Upper lobe of left lung (tissue), 6 donors: Measurements from ENCODE around the gene KRTAP5-2. TPM values are rescaled to one million over a fixed set of nuclear protein-coding genes. Genes with fewer than 3 reads are reported as not detected.
A peak's percentile ranks its signal among the peaks of the same experiment; 100 is the strongest.

Source experiments
- ATAC-seq, 2 donors: fragments of 200-7000 bp; cut with Tn5 transposase; one replicate each; pipeline ENCODE4 v1.9.1; 2022; ENCODE audit warnings: mild to moderate bottlenecking in 2 of 2, moderate library complexity in 2 of 2; ENCODE audit not compliant: low FRiP score in 2 of 2
- DNase-seq, 2 donors: peaks; one replicate each; pipeline ENCODE4 v3.0.0-alpha.2; 2019 to 2020
- H3K27ac ChIP-seq, 4 donors: fragments of 200-600 bp; sonication (generic); one replicate each; pipeline ENCODE4 v1.5.1; 2016 to 2019
- H3K27me3 ChIP-seq, 4 donors: fragments of 200-600 bp; sonication (generic); one replicate each; pipeline ENCODE4 v1.5.1; 2017 to 2019
- H3K36me3 ChIP-seq, 4 donors: fragments of 200-600 bp; sonication (generic); one replicate each; pipeline ENCODE4 v1.5.1; 2016 to 2019
- H3K4me1 ChIP-seq, 4 donors: fragments of 200-600 bp; sonication (generic); one replicate each; pipeline ENCODE4 v1.5.1; 2018 to 2019
- H3K4me3 ChIP-seq, 4 donors: fragments of 200-600 bp; sonication (generic); one replicate each; pipeline ENCODE4 v1.5.1; 2017 to 2019; ENCODE audit warnings: mild to moderate bottlenecking in 2 of 4, moderate library complexity in 1 of 4
- H3K9me3 ChIP-seq, 4 donors: fragments of 200-600 bp; sonication (generic); one replicate each; pipeline ENCODE4 v1.5.1; 2018 to 2019
- CTCF ChIP-seq, 6 experiments: fragments of 450-650 bp in 4 of 6; fragments of 200-600 bp in 2 of 6; sonication (generic) in 2 of 6; IDR thresholded peaks; one replicate each; pipeline ENCODE4 v1.5.1; 2016 to 2019; ENCODE audit warnings: antibody characterized with exemption in 6 of 6
- EP300 ChIP-seq, 4 donors: sonication (generic); formaldehyde crosslinking; IDR thresholded peaks; one replicate each; pipeline ENCODE4 v1.5.1; 2017; ENCODE audit warnings: antibody characterized with exemption in 4 of 4, control low read depth in 2 of 4
- POLR2A ChIP-seq, 4 donors: fragments of 450-650 bp; IDR thresholded peaks; one replicate each; pipeline ENCODE4 v1.5.1; 2016 to 2017; ENCODE audit warnings: antibody characterized with exemption in 4 of 4, mild to moderate bottlenecking in 2 of 4
- POLR2AphosphoS5 ChIP-seq, 2 donors: sonication (generic); formaldehyde crosslinking; IDR thresholded peaks; one replicate each; pipeline ENCODE4 v1.5.1; 2017; ENCODE audit warnings: antibody characterized with exemption in 2 of 2
- WGBS, 2 donors: methylation state at CpG; one replicate each; pipeline ENCODE4 v1.1.5; 2017 to 2018; 5-methylcytosine and 5-hydroxymethylcytosine counted together
- total RNA-seq, 6 donors: library from RNA; depleted of rRNA in 4 of 6; stranded (reverse); fragments of >200 nt in 4 of 6; gene quantifications; one replicate each; pipeline versions ENCODE4 v1.1.0 to v1.2.1, GENCODE V29; 2016 to 2021
- donor health status: DM: no; HTN: no; CAD: no; lungs with moderate emphysema.
- donor health status: DM: no; HTN: yes; CAD: no; lungs with severe emphysema.

The KRTAP5-2 gene
- total RNA-seq, 6 donors from 2014 or later, result not detected

DNA sequence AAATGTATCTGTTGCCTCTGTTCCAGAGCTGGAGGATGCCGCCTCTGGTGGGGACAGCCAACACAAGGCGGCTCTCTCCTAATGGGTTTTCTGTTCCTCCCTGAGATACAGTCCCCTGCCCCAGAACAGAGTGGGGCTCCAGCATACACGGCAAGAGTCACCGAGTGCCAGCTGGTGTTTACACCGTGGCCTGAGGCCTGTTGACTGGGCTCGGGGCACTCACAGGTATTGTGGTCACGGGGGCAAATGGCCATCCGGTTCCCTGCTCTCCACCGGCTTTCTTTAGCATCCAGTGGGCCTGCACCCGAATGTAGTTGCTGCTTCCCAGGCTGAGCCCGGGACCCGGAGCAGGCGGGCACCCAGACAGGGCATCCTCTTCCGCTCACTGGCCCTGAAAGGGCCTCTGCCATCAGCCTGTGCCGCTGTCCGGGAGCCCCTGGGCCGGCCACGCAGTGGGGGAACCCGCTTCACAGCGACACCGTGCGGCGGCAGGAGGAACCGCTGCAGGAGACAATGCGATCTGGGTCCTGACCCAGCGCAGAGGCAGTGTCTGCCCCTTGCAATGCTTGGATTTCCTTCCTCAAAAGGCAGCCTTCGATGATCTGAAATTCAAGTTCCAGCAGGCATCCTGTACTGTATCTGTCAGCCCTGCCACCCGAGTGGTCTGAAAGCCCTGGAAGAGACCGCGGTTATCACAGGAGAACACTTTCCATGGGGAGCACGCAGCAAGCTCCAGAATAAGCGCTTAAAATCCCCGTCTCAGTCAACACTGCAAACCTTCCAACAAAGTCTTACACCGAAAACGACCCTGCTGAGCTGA is 30.6 kb upstream of the KRTAP5-2 start:
- Histone ChIP-seq H3K4me3 (no peak overlapping the region), H3K36me3 (no peaks in the 10 kb centered on the region), H3K9me3 (no peaks in the 10 kb centered on the region), H3K27me3 (peaks cover 0 to 8% (median 0%) of the 10 kb centered on the region in 4 donors), H3K27ac (no peak overlapping the region), H3K4me1 (peaks cover 0 to 12% (median 7%) of the 10 kb centered on the region in 4 donors)
- DNase-seq (peak; percentile 44 to 90), ATAC-seq (peak; percentile 77 to 85)
- 34 to 38% methylated on average over 15 to 31 of the region's 35 CpGs for WGBS, 2 donors
- TF ChIP-seq CTCF (IDR thresholded peaks at IDR 0.05) (peak; percentile 82 to 90 (median 86)), POLR2AphosphoS5 (IDR thresholded peaks at IDR 0.05) (no peak)

GRCh38 chr11:1625541-1625940 is 27.4 kb upstream of the KRTAP5-2 start:
- TF ChIP-seq EP300 (IDR thresholded peaks at IDR 0.05), result no peak
- TF ChIP-seq POLR2A (IDR thresholded peaks at IDR 0.05), result no peak
- TF ChIP-seq POLR2AphosphoS5 (IDR thresholded peaks at IDR 0.05), result no peak
- Histone ChIP-seq H3K27ac (no peak overlapping the region), H3K9me3 (no peaks in the 10 kb centered on the region), H3K4me3 (no peak overlapping the region), H3K4me1 (peaks cover 0 to 8% (median 6%) of the 10 kb centered on the region in 4 donors), H3K27me3 (peaks cover 0 to 8% (median 0%) of the 10 kb centered on the region in 4 donors), H3K36me3 (no peaks in the 10 kb centered on the region)
- ATAC-seq (no peak), DNase-seq (no peak)
- WGBS, 2 donors, result 84 to 86% methylated on average over 13 of the region's 13 CpGs

DNA sequence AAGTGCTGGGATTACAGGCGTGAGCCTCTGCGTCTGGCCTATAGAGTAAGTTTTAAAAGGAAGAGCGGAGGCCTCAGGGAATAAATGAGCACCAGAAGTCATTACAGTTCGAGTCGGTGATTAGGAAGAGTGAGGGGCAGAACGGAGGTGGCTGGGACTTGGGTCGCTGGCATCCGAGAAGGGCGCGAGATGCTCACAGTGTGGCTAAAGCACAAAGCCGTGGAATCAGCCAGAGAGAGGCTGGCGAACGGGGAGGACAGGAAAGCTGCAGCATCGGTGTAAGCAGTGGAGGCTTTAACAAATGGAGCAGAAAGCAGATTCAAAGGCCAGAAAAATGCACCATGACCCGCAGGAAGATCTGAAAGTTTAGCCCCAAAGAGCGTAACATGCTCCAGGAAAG is 26.5 kb upstream of the KRTAP5-2 start:
- TF ChIP-seq CTCF (IDR thresholded peaks at IDR 0.05), result no peak
- TF ChIP-seq EP300 (IDR thresholded peaks at IDR 0.05), result no peak
- no peak for TF ChIP-seq POLR2A (IDR thresholded peaks at IDR 0.05)
- no peak for TF ChIP-seq POLR2AphosphoS5 (IDR thresholded peaks at IDR 0.05)
- WGBS, 2 donors, result 84 to 85% methylated on average over 16 of the region's 16 CpGs
- H3K27ac ChIP-seq, result no peak overlapping the region
- H3K4me1 ChIP-seq, result peaks cover 0 to 8% (median 6%) of the 10 kb centered on the region in 4 donors
- no peaks in the 10 kb centered on the region for H3K36me3 ChIP-seq
- H3K9me3 ChIP-seq, result no peaks in the 10 kb centered on the region
- ATAC-seq (no peak), DNase-seq (no peak)
- H3K4me3 ChIP-seq, result no peak overlapping the region
- peaks cover 0 to 8% (median 0%) of the 10 kb centered on the region in 4 donors for H3K27me3 ChIP-seq

DNA sequence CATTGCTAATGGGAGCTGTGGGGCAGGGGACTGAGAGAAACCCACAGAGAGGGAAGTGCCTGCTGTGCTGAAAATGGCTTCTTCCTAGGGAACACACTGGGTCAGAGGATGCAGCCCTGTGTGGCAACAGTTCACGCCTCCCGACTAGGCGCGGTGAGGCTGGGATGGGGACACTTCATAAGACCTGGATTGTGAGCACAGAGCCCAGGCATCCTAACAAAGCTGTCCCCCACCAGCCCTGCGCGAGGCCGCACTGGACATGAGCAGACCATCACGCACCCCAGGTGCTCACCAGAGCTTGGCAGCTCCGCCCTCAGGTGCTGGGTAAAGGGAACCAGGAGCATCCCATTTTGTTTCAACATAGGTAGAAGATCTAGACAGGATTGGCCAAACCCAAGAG is 25.6 kb upstream of the KRTAP5-2 start:
- ATAC-seq (peak in 1 of 2 donors; percentile 44), DNase-seq (no peak)
- Histone ChIP-seq H3K36me3 (no peaks in the 10 kb centered on the region), H3K27ac (no peak overlapping the region), H3K4me1 (peaks cover 0 to 3% (median 2%) of the 10 kb centered on the region in 4 donors), H3K27me3 (peaks cover 0 to 4% (median 0%) of the 10 kb centered on the region in 4 donors), H3K4me3 (no peak overlapping the region), H3K9me3 (no peaks in the 10 kb centered on the region)
- 63 to 68% methylated on average over 9 of the region's 9 CpGs for WGBS, 2 donors
- TF ChIP-seq EP300 (IDR thresholded peaks at IDR 0.05) (no peak), POLR2A (IDR thresholded peaks at IDR 0.05) (no peak), POLR2AphosphoS5 (IDR thresholded peaks at IDR 0.05) (no peak), CTCF (IDR thresholded peaks at IDR 0.05) (no peak)

GRCh38 chr11:1622086-1622485 is 24.0 kb upstream of the KRTAP5-2 start, which contains the start of gene KRTAP5-4:
Gene KRTAP5-4, minus strand, starts transcription at chr11:1622138. Its CDS starts 45 bp downstream, at chr11:1622093.
- no peak for ATAC-seq
- TF ChIP-seq EP300 (IDR thresholded peaks at IDR 0.05) (no peak), CTCF (IDR thresholded peaks at IDR 0.05) (no peak), POLR2AphosphoS5 (IDR thresholded peaks at IDR 0.05) (no peak), POLR2A (IDR thresholded peaks at IDR 0.05) (no peak)
- no peaks in the 10 kb centered on the region for H3K27me3 ChIP-seq
- H3K4me1 ChIP-seq, result no peaks in the 10 kb centered on the region
- WGBS, 2 donors, result 36% methylated on average over 1 of the region's 1 CpG
- no peaks in the 10 kb centered on the region for H3K36me3 ChIP-seq
- no peaks in the 10 kb centered on the region for H3K9me3 ChIP-seq
- no peak within 1 kb of the TSS for H3K27ac ChIP-seq
- no peak within 1 kb of the TSS for H3K4me3 ChIP-seq
- no peak for DNase-seq
